Spleen (tissue), 7 donors: Measurements from ENCODE around the gene MID1.

Experiments used
- CTCF ChIP-seq, 11 experiments: fragments of 200-600 bp in 7 of 11; fragments of 450-650 bp in 4 of 11; sonication (generic) in 4 of 11; IDR thresholded peaks in 8 of 11; conservative IDR thresholded peaks in 3 of 11; 1 replicate in 7 of 11; 2 replicates in 4 of 11; pipeline versions ENCODE4 v1.4.0 to v1.8.0; 2016 to 2021; ENCODE audit warnings: antibody characterized with exemption in 11 of 11, inconsistent platforms in 4 of 11, mild to moderate bottlenecking in 1 of 11
- POLR2A ChIP-seq, 3 donors: fragments of 450-650 bp; IDR thresholded peaks; one replicate each; pipeline ENCODE4 v1.5.1; 2017; ENCODE audit warnings: antibody characterized with exemption in 3 of 3, mild to moderate bottlenecking in 1 of 3
- POLR2AphosphoS5 ChIP-seq, 3 donors: sonication (generic); formaldehyde crosslinking; IDR thresholded peaks; one replicate each; pipeline ENCODE4 v1.5.1; 2017; ENCODE audit warnings: antibody characterized with exemption in 3 of 3
- donor health status: DM: no; HTN: no; CAD: no; lungs with moderate emphysema.
- donor health status: DM: no; HTN: no; CAD: no.
- donor health status: DM: no; HTN: no; CAD: no.

GRCh38 chrX:10441464-10441863, 178.9 kb downstream of the MID1 start:
- no peak for TF ChIP-seq CTCF (IDR thresholded peaks at IDR 0.05 in 8 of 11, conservative IDR thresholded peaks at IDR 0.05 in 3 of 11)
- TF ChIP-seq POLR2A (IDR thresholded peaks at IDR 0.05): no peak
- no peak for TF ChIP-seq POLR2AphosphoS5 (IDR thresholded peaks at IDR 0.05)
